Measurements from ENCODE around the gene MYCN. TPM values are rescaled to one million over a fixed set of nuclear protein-coding genes. Genes with fewer than 3 reads are reported as not detected.

The MYCN gene
- total RNA-seq, 4 donors from 2014 or later = 0.21 to 0.95 (median 0.33) TPM

DNA sequence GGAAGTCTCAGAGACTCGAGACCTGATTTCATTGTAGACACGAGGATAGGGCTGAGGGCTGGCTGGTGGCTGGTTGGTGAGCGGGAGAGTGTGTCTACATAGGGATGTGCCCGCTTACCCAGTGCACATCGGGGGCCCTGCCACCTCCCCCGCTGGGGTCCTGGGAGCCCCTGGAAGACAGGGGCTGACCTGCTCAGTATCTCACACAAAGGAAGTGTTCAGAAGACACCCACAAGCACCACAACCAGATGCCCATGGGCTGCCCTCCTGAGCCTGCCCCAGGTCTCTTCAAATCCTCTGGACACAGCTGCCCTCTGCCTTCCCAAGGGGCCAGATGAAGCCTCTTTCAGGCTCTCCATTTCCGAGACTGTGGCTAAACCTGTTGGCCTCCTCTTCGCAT, 43.1 kb downstream of the MYCN start:
- TF ChIP-seq POLR2A (IDR thresholded peaks at IDR 0.05) = no peak
- TF ChIP-seq, protein P1, sequence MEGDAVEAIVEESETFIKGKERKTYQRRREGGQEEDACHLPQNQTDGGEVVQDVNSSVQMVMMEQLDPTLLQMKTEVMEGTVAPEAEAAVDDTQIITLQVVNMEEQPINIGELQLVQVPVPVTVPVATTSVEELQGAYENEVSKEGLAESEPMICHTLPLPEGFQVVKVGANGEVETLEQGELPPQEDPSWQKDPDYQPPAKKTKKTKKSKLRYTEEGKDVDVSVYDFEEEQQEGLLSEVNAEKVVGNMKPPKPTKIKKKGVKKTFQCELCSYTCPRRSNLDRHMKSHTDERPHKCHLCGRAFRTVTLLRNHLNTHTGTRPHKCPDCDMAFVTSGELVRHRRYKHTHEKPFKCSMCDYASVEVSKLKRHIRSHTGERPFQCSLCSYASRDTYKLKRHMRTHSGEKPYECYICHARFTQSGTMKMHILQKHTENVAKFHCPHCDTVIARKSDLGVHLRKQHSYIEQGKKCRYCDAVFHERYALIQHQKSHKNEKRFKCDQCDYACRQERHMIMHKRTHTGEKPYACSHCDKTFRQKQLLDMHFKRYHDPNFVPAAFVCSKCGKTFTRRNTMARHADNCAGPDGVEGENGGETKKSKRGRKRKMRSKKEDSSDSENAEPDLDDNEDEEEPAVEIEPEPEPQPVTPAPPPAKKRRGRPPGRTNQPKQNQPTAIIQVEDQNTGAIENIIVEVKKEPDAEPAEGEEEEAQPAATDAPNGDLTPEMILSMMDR (IDR thresholded peaks at IDR 0.05) = no peak
- H3K27me3 ChIP-seq = no peaks in the 10 kb centered on the region
- no peak overlapping the region for H3K27ac ChIP-seq
- H3K36me3 ChIP-seq = no peaks in the 10 kb centered on the region
- H3K4me3 ChIP-seq = no peak overlapping the region
- WGBS, 2 donors = 78 to 87% methylated on average over 5 to 7 of the region's 8 CpGs
- H3K4me1 ChIP-seq = peaks cover 0 to 15% (median 0%) of the 10 kb centered on the region in 3 donors
- H3K9me3 ChIP-seq = no peaks in the 10 kb centered on the region
- no peak for DNase-seq
- intact Hi-C loops (cut with DNase I) = no loop called here

DNA sequence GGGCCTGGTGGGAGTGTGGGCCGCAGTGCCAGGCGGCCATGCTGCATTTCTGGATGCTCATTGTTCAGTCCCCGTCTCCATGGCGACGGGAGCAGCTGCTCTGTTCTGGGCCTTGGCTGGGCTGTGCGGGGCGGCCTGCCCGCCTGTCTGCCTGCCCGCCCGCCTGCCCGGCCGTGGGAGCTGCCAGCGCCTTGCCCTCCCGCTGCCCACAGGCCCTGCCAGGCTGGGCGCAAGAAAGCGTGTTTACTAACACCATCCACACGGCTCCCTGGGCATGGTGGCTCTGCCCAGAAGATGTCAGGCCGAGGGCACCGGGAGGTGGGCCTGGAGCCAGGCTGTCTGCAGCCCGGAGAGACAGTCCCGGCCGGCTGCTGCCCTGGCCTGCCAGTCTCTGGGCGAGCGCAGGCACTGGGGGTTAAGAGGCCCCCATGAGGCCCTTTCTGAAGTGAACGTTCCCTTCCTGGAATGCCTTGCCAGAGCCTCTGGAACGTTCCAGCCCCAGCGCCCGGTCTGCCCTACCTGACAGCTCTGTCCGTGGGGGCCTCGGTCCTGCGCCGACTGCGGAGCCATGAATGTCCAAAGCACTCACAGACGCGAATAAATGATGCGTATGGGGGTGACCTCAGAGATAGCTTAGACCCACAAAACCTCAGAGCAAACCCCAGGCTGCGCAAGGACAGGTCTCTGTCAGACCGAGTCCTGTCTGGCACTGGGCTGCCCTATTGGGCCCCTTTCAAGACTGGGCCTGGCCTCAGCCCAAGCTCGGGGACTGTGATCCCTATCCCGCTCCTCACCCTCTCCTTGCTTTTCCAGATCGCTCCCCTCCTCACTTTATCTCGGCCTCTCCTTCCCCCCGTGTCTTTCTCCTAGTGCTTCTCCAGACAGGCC, 44.3 kb downstream of the MYCN start:
- peaks cover 0 to 16% (median 0%) of the 10 kb centered on the region in 3 donors for H3K4me1 ChIP-seq
- intact Hi-C loops (cut with DNase I) = no loop called here
- 93 to 96% methylated on average over 8 to 12 of the region's 43 CpGs for WGBS, 2 donors
- no peaks in the 10 kb centered on the region for H3K27me3 ChIP-seq
- no peak overlapping the region for H3K4me3 ChIP-seq
- TF ChIP-seq, protein P1 (IDR thresholded peaks at IDR 0.05) = no peak
- TF ChIP-seq POLR2A (IDR thresholded peaks at IDR 0.05) = no peak
- no peak for DNase-seq
- H3K36me3 ChIP-seq = no peaks in the 10 kb centered on the region
- no peaks in the 10 kb centered on the region for H3K9me3 ChIP-seq
- no peak overlapping the region for H3K27ac ChIP-seq

- 94% methylated on average over 6 to 7 of the region's 7 CpGs for WGBS, 2 donors
- DNase-seq = no peak
- H3K4me1 ChIP-seq = peaks cover 0 to 25% (median 0%) of the 10 kb centered on the region in 3 donors
Measured at GRCh38 chr2:15985531-15985930, 45.2 kb downstream of the MYCN start.

DNA sequence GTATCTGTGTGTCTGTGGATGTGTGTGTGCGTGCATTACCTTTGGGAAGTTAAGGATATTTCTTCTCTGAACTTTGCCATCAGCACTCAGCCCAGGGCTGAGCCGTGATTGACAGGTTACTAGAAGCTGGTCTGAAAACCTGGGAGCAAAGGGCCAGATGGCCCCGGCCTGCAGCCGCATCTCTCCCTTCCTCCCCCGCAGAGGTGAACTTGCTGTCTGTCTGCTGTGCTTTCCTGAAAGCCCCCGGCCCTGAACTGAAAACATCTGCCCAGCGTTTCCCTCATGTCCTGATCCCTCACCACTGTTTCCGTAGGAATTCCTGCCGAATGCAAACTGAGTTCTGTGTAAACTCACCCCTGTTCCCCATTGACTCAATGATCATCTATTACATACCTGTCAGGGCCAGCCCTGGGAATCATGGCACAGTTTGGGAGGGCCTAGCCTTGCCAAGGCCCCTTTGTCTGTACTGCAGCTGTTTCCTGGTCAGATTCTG, 45.8 kb downstream of the MYCN start:
- WGBS, 2 donors = 47 to 53% methylated on average over 5 to 9 of the region's 9 CpGs
- Histone ChIP-seq H3K9me3 (no peaks in the 10 kb centered on the region), H3K27ac (no peak overlapping the region), H3K27me3 (no peaks in the 10 kb centered on the region), H3K4me3 (no peak overlapping the region), H3K4me1 (peaks cover 0 to 25% (median 0%) of the 10 kb centered on the region in 3 donors), H3K36me3 (no peaks in the 10 kb centered on the region)
- TF ChIP-seq POLR2A (IDR thresholded peaks at IDR 0.05) = no peak
- TF ChIP-seq, protein P1 (IDR thresholded peaks at IDR 0.05) = no peak
- intact Hi-C loops (cut with DNase I) = no loop called here
- no peak for DNase-seq

More at GRCh38 chr2:15985531-15985930, 45.2 kb downstream of the MYCN start:
- no peak overlapping the region for H3K4me3 ChIP-seq
- H3K27ac ChIP-seq = no peak overlapping the region
- H3K36me3 ChIP-seq = no peaks in the 10 kb centered on the region
- H3K9me3 ChIP-seq = no peaks in the 10 kb centered on the region
- TF ChIP-seq, protein P1 (IDR thresholded peaks at IDR 0.05) = no peak
- no peak for TF ChIP-seq POLR2A (IDR thresholded peaks at IDR 0.05)
- H3K27me3 ChIP-seq = no peaks in the 10 kb centered on the region
- intact Hi-C loops (cut with DNase I) = no loop called here

GRCh38 chr2:15986644-15987043, 46.3 kb downstream of the MYCN start:
- Histone ChIP-seq H3K9me3 (no peaks in the 10 kb centered on the region), H3K36me3 (no peaks in the 10 kb centered on the region), H3K27ac (no peak overlapping the region), H3K27me3 (no peaks in the 10 kb centered on the region), H3K4me3 (no peak overlapping the region), H3K4me1 (peaks cover 0 to 25% (median 0%) of the 10 kb centered on the region in 3 donors)
- TF ChIP-seq POLR2A (IDR thresholded peaks at IDR 0.05) = no peak
- TF ChIP-seq, protein P1 (IDR thresholded peaks at IDR 0.05) = no peak
- DNase-seq = no peak
- intact Hi-C loops (cut with DNase I) = no loop called here
- 73% methylated on average over 3 of the region's 4 CpGs; no CpG with 5 or more reads in 1 of the 2 donors for WGBS, 2 donors

Data from esophagus squamous epithelium (tissue), 5 donors.